ELF-1 (cell line): ENCODE results near the gene SGMS1.
A peak's percentile ranks its signal among the peaks of the same experiment; 100 is the strongest.

Source experiments
- DNase-seq: peaks from one replicate; pipeline ENCODE4 v3.0.0-alpha.2; 2016; ENCODE audit warnings: low read depth, low spot score

The SGMS1 gene

GRCh38 chr10:50312464-50313437, 311.0 kb downstream of the SGMS1 start:
- no peak for DNase-seq

- DNase-seq, result peak; percentile 58
Observed at GRCh38 chr10:50310560-50311174, 313.1 kb downstream of the SGMS1 start.

GRCh38 chr10:50309342-50309741, 314.4 kb downstream of the SGMS1 start:
- no peak for DNase-seq

DNA sequence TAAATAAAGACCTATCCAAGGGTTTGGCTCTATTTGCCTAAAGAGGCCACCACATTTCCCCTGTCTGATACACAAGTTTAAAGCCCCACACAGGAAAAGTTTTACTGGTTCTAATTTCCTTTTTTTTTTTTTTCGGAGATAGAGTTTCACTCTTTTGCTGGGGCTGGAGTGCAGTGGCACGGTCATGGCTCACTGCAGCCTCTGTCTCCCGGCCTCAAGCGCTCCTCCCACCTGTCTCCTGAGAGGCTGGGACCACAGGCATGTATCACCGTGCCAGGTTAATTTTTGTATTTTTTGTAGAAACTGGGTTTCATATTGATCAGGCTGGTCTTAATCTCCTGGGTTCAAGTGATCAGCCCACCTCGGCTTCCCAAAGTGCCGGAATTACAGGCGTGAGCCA, 319.1 kb downstream of the SGMS1 start:
- DNase-seq, result no peak

DNA sequence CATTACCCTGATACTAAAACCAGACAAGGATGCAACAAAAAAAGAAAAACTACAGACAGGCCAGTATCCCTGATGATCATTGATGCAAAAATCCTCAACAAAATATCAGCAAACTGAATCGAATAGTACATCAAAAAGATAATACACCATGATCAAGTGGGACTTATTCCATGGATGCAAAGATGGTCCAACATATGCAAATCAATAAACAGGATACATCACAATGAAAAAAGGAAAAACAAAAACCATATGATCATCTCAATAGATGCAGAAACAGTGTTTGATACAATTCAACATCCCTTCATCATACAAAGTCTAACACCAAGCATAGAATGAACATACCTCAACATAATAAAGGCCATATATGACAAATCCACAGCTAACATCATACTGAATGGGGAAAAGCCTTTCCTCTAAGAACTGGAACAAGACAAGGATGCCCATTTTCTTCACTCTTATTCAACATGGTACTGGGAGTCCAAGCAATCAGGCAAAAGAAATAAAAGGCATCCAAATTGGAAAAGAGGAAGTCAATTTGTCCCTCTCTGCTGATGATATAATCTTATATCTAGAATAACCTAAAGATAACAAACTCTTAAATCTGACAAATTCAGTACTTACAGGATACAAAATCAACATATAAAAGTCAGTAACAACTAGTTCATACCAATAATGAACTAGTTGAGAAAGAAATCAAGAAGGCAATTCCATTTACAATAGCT, 323.6 kb downstream of the SGMS1 start:
- no peak for DNase-seq

- no peak for DNase-seq
Observed at GRCh38 chr10:50295367-50295766, 328.4 kb downstream of the SGMS1 start.

GRCh38 chr10:50294582-50294981, 329.2 kb downstream of the SGMS1 start:
- DNase-seq, result no peak

GRCh38 chr10:50293513-50294313, 330.0 kb downstream of the SGMS1 start:
- DNase-seq, result no peak

DNA sequence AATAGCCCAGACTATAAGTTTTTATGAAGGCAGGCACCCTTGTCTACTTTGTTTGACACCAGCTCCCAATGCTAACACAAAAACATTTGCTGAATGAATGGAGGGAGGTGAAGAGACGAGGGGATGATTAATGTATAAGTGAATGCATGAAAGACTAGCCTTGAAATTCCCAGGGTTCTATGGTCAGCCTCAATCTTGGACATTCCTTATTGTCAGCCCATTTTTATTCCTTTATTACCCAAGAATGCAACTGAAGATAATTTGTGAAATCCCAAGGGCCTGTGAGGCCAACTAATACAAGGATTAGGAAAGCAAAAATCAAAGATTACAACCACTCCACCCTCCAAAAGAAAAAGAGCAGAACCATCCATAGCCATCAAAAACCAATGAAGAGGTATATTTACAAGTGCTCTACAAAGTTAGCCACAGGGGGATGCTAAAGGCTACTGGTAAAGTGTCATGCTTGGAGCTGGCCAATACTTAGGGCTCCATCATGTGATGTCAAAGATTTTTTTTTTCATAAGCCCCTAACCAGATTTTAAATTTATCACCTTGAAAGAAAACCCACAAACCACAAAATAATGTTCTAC, 332.4 kb downstream of the SGMS1 start:
- no peak for DNase-seq

DNA sequence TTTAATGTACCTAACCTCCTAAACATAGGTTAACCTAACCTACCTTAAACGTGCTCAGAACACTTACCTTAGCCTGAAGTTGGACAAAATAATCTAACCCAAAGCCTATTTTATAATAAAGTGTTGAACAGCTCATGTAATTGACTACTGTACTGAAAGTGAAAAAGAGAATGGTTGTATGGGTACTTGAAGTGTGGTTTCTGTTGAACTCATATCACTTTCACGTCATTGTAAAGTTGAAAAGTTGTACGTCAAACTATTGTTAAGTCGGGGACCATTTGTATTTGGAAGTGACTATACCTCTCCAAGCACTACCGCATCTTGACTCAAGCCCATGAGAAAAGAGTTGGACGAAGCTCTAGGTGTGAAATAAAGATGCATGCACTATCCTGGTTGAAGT, 334.6 kb downstream of the SGMS1 start:
- no peak for DNase-seq

- DNase-seq, result no peak
Observed at GRCh38 chr10:50286996-50287803, 336.6 kb downstream of the SGMS1 start.

DNA sequence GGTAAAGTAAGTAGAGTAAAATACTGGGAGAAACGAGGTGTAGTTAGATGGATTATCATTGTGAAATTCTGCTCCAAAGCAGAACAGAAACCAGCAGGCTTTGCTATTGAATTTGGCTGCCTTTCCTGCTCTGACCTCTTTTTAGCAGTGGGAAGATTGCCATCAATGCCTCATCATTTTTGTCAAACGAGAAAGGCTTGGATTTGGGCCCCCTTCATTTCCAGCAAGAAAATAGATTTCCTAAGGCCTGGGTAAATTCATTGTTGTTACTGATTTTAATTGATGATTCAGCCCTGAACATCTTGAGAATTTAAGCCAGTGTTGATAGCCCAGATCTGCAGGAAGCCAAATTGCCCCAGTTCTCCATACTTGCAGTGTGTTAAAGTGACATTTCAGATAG, 337.2 kb downstream of the SGMS1 start:
- DNase-seq, result no peak

- no peak for DNase-seq
Observed at GRCh38 chr10:50281967-50282522, 341.7 kb downstream of the SGMS1 start.

- no peak for DNase-seq
Observed at GRCh38 chr10:50281210-50281966, 342.4 kb downstream of the SGMS1 start.

- no peak for DNase-seq
Observed at GRCh38 chr10:50280049-50280841, 343.5 kb downstream of the SGMS1 start.

DNA sequence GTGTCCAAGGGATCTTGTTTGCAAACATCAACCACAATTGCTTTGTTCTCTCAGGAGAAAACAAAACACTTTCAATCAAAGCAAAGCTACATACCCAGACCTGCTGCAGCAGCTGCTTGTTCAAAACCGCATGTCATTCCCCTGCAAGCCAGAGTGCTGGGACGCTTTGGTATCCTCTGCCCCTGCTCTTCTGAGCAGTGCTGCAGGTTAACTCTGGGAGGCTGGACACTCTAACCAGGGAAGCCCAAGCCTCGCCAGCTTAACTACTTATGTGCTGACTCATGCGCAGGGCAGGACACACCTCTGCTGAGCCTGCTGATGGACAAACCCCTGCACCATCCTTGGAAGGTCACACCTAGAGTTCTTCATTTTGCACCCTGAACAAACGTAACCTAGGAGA, 344.3 kb downstream of the SGMS1 start:
- DNase-seq, result peak; percentile 60

- DNase-seq, result peak; percentile 36
Observed at GRCh38 chr10:50275650-50276235, 348.0 kb downstream of the SGMS1 start.

GRCh38 chr10:50272531-50272930, 351.2 kb downstream of the SGMS1 start:
- DNase-seq, result no peak
